OCI-LY7 (cell line): ENCODE results near the gene SMTNL1. TPM values are rescaled to one million over a fixed set of nuclear protein-coding genes. Genes with fewer than 3 reads are reported as not detected.

Experiments used
- BruUV-seq: library from RNA; stranded (reverse); fragments of 400-500 nt; replicated peaks from 2 replicates; lab custom pipeline; 2021; lab: Mats Ljungman, UMichigan
- CTCF ChIA-PET: fragments of 300-600 bp; sonication (Branson Sonifier 250); formaldehyde crosslinking; loops from one replicate; lab custom pipeline; 2022; ENCODE audit warnings: antibody characterized with exemption; ENCODE audit not compliant: unreplicated experiment; lab: Charles Lee
- POLR2A ChIA-PET: fragments of 300-600 bp; sonication (Branson Sonifier 250); formaldehyde crosslinking; loops from one replicate; lab custom pipeline; 2022; ENCODE audit warnings: antibody characterized with exemption; lab: Charles Lee
- DNase-seq: peaks from one replicate; pipeline ENCODE4 v3.0.0-alpha.2; 2015; ENCODE audit warnings: low spot score
- H2AFZ ChIP-seq: fragments of 200-600 bp; sonication (generic), shearing (Covaris generic); 2 replicates; pipeline ENCODE4 v1.6.1; 2014; ENCODE audit warnings: mild to moderate bottlenecking, antibody characterized with exemption, low read length, moderate library complexity
- H3K27ac ChIP-seq: fragments of 200-600 bp; sonication (generic); 2 replicates; pipeline ENCODE4 v1.5.1; 2014; ENCODE audit warnings: mixed run types, low read depth, mild to moderate bottlenecking, moderate library complexity, low read length, inconsistent platforms; ENCODE audit not compliant: poor library complexity, severe bottlenecking
- H3K36me3 ChIP-seq: fragments of 200-600 bp; sonication (generic); 2 replicates; pipeline ENCODE4 v1.6.1; 2014; ENCODE audit warnings: mild to moderate bottlenecking, antibody characterized with exemption, low read length, moderate library complexity, mixed read lengths; ENCODE audit not compliant: insufficient read depth
- H3K4me1 ChIP-seq: fragments of 200-600 bp; sonication (generic); 2 replicates; pipeline ENCODE4 v1.5.1; 2014; ENCODE audit warnings: mild to moderate bottlenecking, low read length; ENCODE audit not compliant: insufficient read depth, poor library complexity, severe bottlenecking
- H3K4me2 ChIP-seq: fragments of 200-600 bp; sonication (generic); 2 replicates; pipeline ENCODE4 v1.6.1; 2014; ENCODE audit warnings: mild to moderate bottlenecking, low read length
- H3K4me3 ChIP-seq: fragments of 200-600 bp; sonication (generic); 2 replicates; pipeline ENCODE4 v1.5.1; 2014; ENCODE audit warnings: mild to moderate bottlenecking, low read depth, low read length; ENCODE audit not compliant: poor library complexity, severe bottlenecking
- H3K79me2 ChIP-seq: fragments of 200-600 bp; sonication (generic); 2 replicates; pipeline ENCODE4 v1.6.1; 2016; ENCODE audit warnings: low read depth, mild to moderate bottlenecking, low read length, moderate library complexity, mixed read lengths; ENCODE audit not compliant: insufficient read depth
- H3K9me2 ChIP-seq: fragments of 200-600 bp; sonication (generic); 2 replicates; pipeline ENCODE4 v1.6.1; 2016; ENCODE audit warnings: mild to moderate bottlenecking, low read length, mixed read lengths; ENCODE audit not compliant: insufficient read depth
- H3K9me3 ChIP-seq: fragments of 200-600 bp; sonication (generic); 2 replicates; pipeline ENCODE4 v1.6.1; 2014; ENCODE audit warnings: mild to moderate bottlenecking, mixed run types, low read length, mixed read lengths
- H4K20me1 ChIP-seq: fragments of 200-600 bp; sonication (generic); 2 replicates; pipeline ENCODE4 v1.6.1; 2014; ENCODE audit warnings: mild to moderate bottlenecking, antibody characterized with exemption, low read length, moderate library complexity, mixed read lengths; ENCODE audit not compliant: insufficient read depth
- CTCF ChIP-seq: fragments of 200-600 bp; sonication (generic); conservative IDR thresholded peaks from 2 replicates; pipeline ENCODE4 v1.5.1; 2014; ENCODE audit warnings: mild to moderate bottlenecking, antibody characterized with exemption, low read length, moderate library complexity, mixed read lengths
- EZH2phosphoT487 ChIP-seq: fragments of 200-600 bp; sonication (generic); IDR thresholded peaks from 2 replicates; pipeline ENCODE4 v1.6.1; 2018; ENCODE audit warnings: low read depth, borderline replicate concordance, mild to moderate bottlenecking, mixed run types, antibody characterized with exemption, low read length, moderate library complexity, mixed read lengths
- intact Hi-C: fragments of 100-400 bp; cut with micrococcal nuclease; formaldehyde crosslinking; loops from one replicate; pipeline ENCODE4 v1.10.0; 2022; ENCODE audit not compliant: unreplicated experiment
- total RNA-seq, 2 experiments: library from RNA; depleted of rRNA in 1 of 2; stranded (reverse); fragments of >200 nt in 1 of 2; shearing (Covaris generic) in 1 of 2; gene quantifications; 2 replicates each; pipeline ENCODE4 v1.2.3, GENCODE V29; 2014 to 2022

SMTNL1 gene
- total RNA-seq, 2 experiments from 2014 or later: not detected

GRCh38 chr11:57515332-57516060 is 21.9 kb upstream of the SMTNL1 start, which contains the start of gene SLC43A1:
TSS of gene SLC43A1 (minus strand) at chr11:57515702. CDS start at chr11:57514111, 1,591 bp downstream.
- Histone ChIP-seq H3K79me2 (peaks cover 40% of the 10 kb centered on the region; the same call in 1 of the 2 replicates), H3K9me3 (no peaks in the 10 kb centered on the region), H3K4me1 (peaks cover 43% of the 10 kb centered on the region), H3K4me2 (peak within 1 kb of the TSS; percentile 87), H4K20me1 (no peaks in the 10 kb centered on the region), H2AFZ (peak within 1 kb of the TSS; percentile 79), H3K9me2 (no peaks in the 10 kb centered on the region), H3K27ac (peak within 1 kb of the TSS; percentile 65), H3K4me3 (peak within 1 kb of the TSS; percentile 91), H3K36me3 (peaks cover 21% of the 10 kb centered on the region)
- BruUV-seq: no TSS peak
- ChIA-PET POLR2A (interaction anchor here (0.7 to 5.9 kb wide), 8 partner anchors 9 to 48 kb away, joined by 3 to 64 read pairs (median 6); partner anchors contain the start of gene TIMM10), CTCF (interaction anchor here (3.3 to 5.2 kb wide), 2 partner anchors 12 to 22 kb away, joined by 21 to 25 read pairs; no protein-coding TSS in a partner anchor)
- intact Hi-C loops: loop anchor here (10.0 kb wide), 1 partner anchor 1579 kb away; no protein-coding TSS in a partner anchor
- peak; percentile 63 for DNase-seq
- TF ChIP-seq CTCF (0 out of 2 replicates have a peak, but pooled peaks have one; percentile 31), EZH2phosphoT487 (no peak)

GRCh38 chr11:57516061-57516443 is 21.3 kb upstream of the SMTNL1 start:
- DNase-seq: no peak
- intact Hi-C loops: loop anchor here (10.0 kb wide), 1 partner anchor 1579 kb away; no protein-coding TSS in a partner anchor
- Histone ChIP-seq H3K4me2 (peak overlapping the region; percentile 87), H2AFZ (peak overlapping the region; percentile 79), H3K9me2 (no peaks in the 10 kb centered on the region), H4K20me1 (no peaks in the 10 kb centered on the region), H3K27ac (peak overlapping the region; percentile 65), H3K9me3 (no peaks in the 10 kb centered on the region), H3K36me3 (peaks cover 17% of the 10 kb centered on the region; the same call in 1 of the 2 replicates), H3K79me2 (peaks cover 37% of the 10 kb centered on the region; the same call in 1 of the 2 replicates), H3K4me1 (peaks cover 41% of the 10 kb centered on the region), H3K4me3 (peak overlapping the region; percentile 91)
- TF ChIP-seq EZH2phosphoT487 (no peak), CTCF (no peak)
- CTCF ChIA-PET: interaction anchor here (3.3 to 5.2 kb wide), 2 partner anchors 11 to 23 kb away, joined by 21 to 25 read pairs; no protein-coding TSS in a partner anchor
- POLR2A ChIA-PET: interaction anchor here (0.7 to 5.9 kb wide), 11 partner anchors 8 to 59 kb away, joined by 3 to 64 read pairs (median 7); partner anchors contain the start of genes RTN4RL2 and TIMM10
- TSS peak; percentile 73 for BruUV-seq
